HG02870 (cell line): Measurements from ENCODE around the gene DNAJC18.
"Not testable (repeated sequence)": the region's sequence is repeated elsewhere in the genome, so short reads cannot be mapped to it uniquely, and the experiment has no call there.

Source experiments
- ATAC-seq: cut with Tn5 transposase; IDR thresholded peaks from one replicate; pipeline ENCODE4 v1.9.1; 2021; ENCODE audit warnings: mild to moderate bottlenecking, moderate library complexity; ENCODE audit not compliant: unreplicated experiment

The DNAJC18 gene

GRCh38 chr5:139461698-139462097 lies 22.4 kb upstream of the DNAJC18 start:
- ATAC-seq, result no peak

GRCh38 chr5:139461176-139461575 lies 21.9 kb upstream of the DNAJC18 start:
- no peak for ATAC-seq

DNA sequence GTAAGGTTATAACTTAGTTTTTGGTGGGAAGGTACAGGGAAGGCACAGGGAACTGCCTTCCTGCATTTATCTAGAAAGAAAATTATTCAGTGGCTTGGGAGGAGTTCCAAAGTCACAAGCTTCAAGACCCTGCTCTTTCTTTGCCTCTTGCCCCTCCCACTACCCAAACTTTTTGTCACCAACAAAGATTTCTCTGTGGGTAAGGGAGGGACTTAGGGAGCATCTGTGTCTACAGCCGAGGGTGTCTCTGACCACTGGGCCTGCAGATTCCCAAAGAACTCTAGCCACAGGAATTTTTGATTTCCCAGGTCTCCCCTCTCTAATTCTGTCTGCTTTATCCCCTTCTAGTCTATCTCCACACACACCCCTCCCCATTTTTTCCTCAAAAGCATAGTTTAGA lies 21.1 kb upstream of the DNAJC18 start:
- ATAC-seq, result no peak

- peak; percentile 32 for ATAC-seq
Observed at GRCh38 chr5:139459451-139459934, 20.2 kb upstream of the DNAJC18 start.

DNA sequence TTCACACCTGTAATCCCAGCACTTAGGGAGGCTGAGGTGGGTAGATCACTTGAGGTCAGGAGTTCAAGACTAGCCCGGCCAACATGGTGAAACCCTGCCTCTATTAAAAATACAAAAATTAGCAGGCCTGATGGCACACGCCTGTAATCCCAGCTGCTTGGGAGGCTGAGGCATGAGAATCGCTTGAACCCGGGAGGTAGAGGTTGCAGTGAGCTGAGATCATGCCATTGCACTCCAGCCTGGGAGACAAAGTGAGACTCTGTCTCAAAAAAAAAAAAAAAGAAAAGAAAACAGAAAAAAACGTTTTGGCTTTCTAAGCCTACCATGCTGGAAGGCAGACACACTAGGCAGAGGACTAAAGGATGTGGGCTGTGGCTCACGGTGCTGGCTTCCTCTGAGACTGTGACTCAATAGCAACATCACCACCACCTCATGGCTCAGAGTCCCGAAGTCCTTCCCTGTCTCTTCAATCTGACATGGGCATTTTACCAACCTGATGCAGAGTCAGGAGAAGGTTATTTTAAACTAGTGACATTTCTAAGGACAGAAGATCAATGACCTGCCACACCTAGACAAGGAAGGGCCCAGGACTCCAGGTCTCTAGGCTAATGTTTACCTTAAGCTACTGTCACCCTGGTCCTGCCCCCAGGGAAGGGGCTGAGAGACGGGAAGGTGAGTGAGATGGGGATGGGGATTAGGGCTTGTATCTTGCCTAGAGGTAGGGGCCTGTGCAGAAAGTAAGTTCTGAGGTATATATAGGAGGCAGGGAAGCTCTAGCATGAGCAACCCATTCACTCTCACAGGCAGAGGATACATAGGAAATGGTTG lies 19.5 kb upstream of the DNAJC18 start:
- ATAC-seq, result peak; percentile 51

- no peak for ATAC-seq
Observed at GRCh38 chr5:139457653-139458306, 18.5 kb upstream of the DNAJC18 start.

DNA sequence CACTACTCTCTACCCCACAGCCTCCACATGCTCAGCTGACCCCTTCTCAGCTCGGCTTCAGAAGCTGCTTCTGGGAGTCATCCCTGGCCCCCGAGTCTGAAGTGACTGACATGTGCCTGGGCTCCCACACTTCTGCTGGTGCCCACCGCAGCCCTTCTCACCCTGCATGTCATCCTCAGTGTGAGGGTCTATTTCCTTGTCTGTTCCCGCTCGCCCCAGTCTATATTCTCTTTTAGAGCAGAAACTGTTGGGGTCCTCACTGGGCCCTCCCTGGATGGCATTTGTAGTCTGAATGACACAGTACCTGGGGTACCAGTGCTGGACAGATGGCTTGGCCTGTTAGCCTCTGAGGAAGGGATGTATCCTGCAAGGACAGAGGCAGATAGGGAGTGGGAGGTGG lies 17.9 kb upstream of the DNAJC18 start:
- ATAC-seq, result no peak

GRCh38 chr5:139456776-139457175 lies 17.5 kb upstream of the DNAJC18 start:
- no peak for ATAC-seq

DNA sequence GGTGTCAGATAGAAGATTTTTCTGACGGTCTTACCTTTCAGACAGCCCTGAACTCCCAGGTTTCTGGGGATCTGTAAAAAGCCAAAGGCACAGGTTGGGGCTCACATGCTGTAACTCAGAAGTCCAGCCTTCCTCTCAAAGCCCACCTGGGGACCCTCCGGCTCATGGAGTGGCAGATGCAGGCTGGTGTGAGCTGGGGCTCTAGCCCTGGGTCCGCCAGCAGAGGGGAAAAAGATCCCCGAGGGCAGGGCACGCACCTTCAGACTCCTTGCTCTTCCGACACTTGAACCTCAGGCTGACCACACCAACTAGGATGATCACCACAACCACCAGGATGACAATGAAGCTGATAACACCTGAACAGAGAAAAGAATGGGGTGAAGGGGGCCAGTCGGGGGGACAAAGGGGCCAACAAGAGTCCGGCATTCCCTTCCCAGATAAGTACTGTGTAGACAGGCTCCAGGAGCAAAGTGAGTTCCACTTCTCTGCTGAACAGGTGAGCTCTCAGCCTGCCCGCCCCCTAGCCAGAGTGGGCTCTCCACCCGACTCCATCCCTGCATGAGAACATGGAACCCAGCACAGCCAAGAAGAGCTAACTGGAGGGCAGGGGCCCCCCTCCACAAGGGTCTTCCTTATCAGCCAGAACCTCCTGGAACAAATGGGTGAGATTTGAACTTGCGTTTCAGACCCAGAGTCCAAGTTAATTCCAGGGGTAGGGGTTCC lies 15.4 kb upstream of the DNAJC18 start:
- ATAC-seq, result no peak

GRCh38 chr5:139453683-139454567 lies 14.6 kb upstream of the DNAJC18 start:
- ATAC-seq, result no peak

- ATAC-seq, result no peak
Observed at GRCh38 chr5:139451878-139452660, 12.7 kb upstream of the DNAJC18 start.

DNA sequence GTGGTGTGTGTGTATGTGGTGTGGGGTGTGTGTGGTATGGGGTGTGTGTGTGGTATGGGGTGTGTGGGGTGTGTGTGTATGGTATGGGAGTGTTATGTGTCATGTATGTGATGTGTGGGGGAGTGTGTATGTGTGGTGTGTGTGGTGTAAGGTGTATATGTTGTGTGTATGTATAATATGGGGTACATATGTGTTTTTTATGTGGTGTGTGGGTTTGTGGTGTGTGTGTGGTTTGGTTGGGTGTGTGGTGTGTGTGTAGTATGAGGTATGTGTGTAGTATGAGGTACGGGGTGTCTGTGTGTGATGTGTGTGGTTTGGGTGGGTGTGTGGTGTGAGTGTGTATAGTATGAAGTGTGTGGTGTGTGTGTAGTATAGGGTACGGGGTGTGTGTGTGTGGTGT lies 11.9 kb upstream of the DNAJC18 start:
- ATAC-seq, result no peak

GRCh38 chr5:139446956-139447779 lies 7.8 kb upstream of the DNAJC18 start:
- peak; percentile 71 for ATAC-seq

DNA sequence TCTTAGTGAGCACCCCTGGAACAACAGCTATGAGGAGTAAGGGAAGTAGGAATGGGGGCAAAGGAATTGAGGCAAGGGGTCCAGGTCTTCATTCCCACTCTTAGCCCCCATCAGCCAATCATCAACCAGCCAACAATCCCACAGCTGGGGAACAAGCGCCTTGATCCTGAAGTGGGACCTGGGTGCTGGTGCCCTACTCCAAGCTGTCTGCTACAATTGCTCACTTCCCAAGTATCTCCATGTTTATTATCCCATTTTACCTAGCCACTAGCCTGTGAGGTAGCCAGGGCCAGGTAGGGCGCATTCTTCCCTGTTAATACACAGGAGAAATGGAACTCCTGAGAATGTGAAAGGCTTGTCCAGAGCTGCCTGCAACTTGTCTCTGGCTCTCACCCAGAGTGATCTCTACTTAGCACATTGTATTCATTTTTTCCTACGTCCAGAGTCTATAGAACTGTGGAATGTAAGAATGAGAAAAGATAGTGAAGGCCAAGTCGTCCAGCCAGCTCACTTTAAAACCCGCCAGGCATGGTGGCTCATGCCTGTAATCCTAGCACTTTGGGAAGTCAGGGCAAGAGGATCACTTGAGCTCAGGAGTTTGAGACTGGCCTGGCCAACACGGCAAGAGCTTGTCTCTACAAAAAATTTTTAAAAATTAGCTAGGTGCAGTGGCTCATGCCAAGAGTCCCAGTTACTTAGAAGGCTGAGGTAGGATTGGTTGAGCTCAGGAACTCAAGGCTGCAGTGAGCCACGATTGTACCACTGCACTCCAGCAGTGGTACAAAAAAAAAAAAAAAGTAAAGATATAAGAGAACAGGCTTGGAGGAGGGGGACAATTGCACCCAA lies 6.2 kb upstream of the DNAJC18 start:
- ATAC-seq, result no peak

DNA sequence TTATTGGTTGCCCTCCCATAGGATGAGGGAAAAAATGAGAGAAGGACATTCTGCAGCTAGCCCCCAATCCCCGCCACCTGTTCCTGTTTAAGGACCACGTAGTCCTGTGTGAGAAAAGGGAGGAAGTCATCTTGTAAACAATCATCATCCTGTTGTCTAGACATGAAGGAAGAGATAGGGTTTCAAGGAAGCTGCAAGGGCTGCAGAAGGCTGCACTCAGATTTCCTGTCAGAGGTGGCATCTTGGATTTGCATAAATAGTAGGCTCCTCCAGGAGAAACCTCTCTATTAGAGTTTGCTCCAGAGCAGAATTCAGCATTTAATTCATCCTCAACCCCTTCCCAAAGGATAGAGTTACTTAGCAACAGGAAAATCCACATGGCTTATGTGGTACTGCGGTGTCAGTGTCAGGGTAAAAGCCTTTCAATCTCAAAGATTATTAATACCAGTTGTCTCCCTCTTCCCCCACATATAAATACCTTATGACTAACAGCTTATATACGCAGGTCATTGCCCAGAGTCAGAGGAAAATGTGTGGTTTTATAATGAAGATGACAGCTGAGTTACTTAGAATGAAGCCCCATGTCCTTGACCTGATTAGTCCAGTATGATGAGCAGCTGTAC lies 4.6 kb upstream of the DNAJC18 start:
- no peak for ATAC-seq

DNA sequence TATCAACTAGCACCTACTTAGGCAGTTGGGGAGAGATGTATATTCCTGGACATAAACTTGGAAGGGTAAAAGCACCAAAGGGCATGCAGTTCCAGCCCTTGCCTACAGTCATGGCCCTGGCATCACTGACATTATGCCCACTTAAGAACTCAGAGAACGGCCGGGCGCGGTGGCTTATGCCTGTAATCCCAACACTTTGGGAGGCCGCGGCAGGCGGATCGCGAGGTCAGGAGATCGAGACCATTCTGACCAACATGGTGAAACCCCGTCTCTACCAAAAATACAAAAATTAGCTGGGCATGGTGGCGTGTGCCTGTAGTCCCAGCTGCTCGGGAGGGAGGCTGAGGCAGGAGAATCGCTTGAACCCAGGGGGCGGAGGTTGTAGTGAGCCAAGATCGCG lies 1.1 kb upstream of the DNAJC18 start:
- not testable (repeated sequence) for ATAC-seq

DNA sequence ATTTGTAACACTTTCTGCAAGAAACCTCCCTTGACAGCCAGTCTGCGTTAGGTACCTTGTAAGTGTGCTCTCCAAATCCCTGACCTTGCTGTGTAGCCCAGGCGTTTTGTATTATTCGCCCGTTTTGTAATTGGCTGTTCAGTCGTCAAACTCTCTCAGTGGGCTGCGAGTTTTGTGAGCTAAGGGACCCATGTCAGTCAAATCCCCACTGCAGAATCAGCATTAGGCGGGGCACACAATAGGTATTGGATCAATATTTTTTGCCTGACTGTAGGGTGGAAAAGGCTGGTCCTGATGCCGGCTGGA lies 665 bp downstream of the DNAJC18 start:
- no peak for ATAC-seq

DNA sequence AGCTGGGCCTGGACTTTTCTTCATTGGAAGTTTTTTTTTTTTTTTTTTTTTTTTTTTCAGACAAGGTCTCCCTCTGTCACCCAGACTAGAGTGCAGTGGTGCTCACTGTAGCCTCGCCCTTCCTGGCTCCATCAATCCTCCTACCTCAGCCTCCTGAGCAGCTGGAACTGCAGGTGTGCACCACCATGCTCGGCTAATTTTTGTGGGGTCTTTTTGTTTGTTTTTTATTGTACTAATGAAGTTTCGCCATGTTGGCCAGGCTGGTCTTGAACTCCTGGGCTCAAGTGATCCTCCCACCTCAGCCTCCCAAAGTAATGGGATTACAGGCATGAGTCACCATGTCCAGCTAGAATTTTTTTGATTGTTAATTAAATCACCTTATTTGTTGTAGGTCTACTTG lies 3.6 kb downstream of the DNAJC18 start:
- ATAC-seq, result no peak
